Pons (tissue), 1 donor: ENCODE measurements around the gene HNRNPUL1.
"Not testable (repeated sequence)": the region's sequence is repeated elsewhere in the genome, so short reads cannot be mapped to it uniquely, and the experiment has no call there.

Source experiments
- DNase-seq: peaks from one replicate; pipeline ENCODE4 v3.0.0-alpha.2; 2016; ENCODE audit warnings: low spot score

HNRNPUL1 gene

DNA sequence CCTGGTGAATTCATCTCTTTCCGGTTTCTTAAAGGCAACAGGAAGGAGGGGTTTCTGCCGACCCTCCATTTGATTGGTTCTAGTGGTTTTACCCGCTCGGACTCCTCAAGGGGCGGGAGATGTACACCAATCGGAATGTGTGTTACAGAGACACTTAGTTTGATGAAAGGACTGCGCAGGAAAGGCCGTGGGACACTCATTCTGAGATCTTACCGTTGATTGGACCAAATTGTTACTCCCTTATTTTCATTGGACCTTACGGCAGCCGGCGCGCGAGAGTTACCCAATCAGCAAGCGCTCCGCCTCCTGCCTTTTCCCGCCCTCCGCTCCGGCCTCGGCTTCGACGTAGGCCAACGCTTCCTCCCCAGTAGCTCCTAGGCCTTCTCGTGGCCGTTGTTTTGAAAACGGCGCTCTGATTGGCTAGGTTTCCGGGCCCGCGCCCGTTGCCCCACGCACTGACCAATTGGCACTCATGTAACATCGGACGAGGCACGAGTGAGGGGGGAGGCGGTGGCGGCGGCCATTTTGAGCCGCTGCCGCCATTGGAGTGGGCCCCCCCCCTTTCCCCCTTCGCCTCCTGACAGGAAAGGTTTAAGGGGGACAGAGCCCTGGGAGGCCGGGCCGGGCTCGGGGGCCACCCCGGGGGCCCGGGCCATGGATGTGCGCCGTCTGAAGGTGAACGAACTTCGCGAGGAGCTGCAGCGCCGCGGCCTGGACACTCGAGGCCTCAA lies at the start of gene HNRNPUL1:
TSS of gene HNRNPUL1 (plus strand) at position 523 of the 731 bp plus-strand sequence. CDS start at position 655, 132 bp downstream.
- peak; percentile 100 for DNase-seq

DNA sequence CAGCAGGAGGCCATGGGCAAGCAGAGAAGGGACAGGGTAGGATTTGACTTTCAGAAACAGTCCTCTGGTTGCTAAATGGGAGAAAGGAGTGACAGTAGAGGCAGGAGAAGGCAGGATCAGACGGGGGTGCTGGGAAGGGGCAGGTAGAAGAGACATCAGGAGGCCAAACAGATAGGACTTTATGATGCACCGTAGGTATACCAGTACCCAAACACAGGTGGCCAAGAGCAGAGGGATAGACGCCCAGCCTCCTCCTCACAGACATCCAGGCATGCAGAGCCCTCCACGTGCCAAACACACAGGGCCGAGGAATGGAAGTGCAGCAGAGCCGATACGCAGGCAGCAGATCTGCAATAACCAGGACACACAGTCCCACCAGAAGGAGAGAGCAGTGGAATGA lies 46.4 kb upstream of the HNRNPUL1 start:
- no peak for DNase-seq

DNA sequence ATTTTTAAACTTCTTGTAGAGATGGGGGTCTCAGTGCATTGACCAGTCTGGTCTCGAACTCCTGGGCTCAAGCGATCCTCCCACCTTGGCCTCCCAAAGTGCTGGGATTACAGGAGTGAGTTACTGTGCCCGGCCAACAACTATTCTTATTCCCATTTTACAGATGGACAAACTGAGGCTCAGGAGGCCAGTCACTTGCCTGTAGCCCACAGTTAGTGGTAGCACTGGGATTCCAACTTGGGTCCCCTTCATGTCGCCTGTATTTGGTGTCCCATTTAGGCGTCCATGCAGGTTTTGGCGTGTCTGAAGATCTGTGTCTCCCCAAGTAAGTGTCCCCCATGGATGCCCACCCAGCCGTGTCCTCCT lies 45.9 kb upstream of the HNRNPUL1 start:
- no peak for DNase-seq

DNA sequence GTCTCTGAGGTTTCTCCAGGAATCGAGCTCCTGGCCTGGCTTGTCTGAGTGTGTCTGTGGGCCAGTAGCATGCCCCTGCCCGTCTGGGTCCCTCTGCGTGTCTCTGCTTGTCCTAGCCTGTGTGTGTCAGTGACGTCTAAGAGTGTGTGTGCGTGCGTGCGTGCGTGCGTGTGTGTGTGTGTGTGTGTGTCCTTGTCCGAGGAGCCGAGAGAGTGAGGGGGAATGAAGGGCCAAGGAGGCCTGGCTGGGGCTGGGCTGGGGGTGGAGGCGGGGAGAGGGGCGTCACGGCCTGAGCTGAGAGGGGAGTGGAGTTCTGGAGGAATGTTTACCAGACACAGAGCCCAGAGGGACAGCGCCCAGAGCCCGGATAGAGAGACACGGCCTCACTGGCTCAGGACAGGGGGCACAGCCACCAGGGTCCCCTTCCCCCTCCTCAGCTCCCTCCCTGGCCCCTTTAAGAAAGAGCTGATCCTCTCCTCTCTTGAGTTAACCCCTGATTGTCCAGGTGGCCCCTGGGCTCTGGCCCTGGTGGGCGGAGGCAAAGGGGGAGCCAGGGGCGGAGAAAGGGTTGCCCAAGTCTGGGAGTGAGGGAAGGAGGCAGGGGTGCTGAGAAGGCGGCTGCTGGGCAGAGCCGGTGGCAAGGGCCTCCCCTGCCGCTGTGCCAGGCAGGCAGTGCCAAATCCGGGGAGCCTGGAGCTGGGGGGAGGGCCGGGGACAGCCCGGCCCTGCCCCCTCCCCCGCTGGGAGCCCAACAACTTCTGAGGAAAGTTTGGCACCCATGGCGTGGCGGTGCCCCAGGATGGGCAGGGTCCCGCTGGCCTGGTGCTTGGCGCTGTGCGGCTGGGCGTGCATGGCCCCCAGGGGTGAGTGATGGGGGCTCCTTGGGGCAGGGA lies 45.3 kb upstream of the HNRNPUL1 start, which contains the start of gene AXL:
TSS of gene AXL (plus strand) at position 609 of the 893 bp plus-strand sequence. CDS start at position 779, 170 bp downstream.
- peak; percentile 61 for DNase-seq

DNA sequence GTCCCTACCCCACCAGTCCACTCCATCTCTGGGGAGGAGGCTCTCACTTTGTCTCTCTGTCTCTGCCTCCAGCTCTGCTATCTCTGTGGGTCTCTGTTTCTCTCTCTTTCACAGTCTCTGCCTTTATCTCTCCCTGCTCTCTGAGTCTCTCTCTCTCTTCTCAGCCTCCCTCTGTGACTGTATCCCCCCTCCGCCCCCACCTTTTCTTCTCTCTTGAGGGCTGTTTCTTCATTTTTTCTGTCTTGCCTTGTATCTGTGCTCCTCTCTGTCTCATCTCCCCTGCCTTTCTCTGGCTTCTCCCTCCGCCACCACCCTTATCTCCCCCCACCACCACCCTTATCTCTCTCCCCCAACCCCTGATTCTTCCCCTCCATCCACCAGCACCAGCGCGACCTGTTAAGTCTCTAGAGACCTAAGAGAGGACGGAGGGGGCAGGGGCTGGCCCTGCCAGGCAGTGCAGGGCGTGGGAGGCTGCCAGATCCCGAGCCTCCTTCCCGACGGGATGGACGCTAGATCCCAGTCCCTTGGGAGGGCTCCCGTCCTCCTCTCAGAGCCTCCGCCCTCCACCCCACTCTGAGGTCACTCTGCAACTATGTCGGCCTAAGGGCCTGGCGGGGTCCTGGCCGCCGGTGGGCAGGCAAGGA lies 44.1 kb upstream of the HNRNPUL1 start:
- no peak for DNase-seq

DNA sequence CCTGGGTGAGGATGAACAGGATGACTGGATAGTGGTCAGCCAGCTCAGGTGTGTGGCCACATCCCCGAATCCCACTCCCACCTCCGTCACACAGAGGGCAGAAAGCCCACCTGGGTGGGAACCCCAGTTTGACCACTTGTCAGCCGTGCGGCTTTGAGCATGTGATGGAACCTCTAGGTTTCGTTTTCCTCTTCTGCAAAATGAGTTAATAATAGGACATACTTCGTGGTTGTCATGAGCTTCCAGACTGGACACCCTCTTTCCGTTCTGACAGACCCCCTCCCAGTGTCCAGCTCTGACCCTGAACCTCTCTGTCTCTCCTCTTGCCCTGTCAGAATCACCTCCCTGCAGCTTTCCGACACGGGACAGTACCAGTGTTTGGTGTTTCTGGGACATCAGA lies 43.4 kb upstream of the HNRNPUL1 start:
- no peak for DNase-seq

DNA sequence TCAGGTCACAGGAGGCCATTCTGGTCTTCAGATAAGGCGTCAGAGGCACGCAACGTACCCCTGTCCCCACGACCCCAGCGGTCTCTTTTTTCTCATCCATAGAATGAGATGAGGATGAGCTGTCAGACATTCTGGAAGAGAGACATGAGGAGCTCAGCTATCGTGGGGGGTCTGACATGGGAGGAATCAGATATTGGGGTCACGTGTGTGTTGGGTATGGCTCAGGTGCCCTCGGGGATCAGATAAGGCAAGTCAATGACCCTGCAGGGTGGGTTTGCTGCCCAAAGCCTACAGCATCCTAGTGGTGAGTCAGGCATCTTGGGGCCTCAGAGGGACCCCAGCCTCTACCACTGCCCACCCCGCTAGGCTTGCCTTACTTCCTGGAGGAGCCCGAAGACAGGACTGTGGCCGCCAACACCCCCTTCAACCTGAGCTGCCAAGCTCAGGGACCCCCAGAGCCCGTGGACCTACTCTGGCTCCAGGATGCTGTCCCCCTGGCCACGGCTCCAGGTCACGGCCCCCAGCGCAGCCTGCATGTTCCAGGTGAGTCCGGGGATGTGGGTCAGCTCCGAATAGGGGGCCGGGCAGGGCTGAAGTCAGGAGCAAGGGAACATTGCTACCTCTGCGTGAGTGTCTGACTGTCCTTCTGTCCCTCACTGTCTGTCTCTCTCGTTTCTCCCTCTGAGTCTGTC lies 42.5 kb upstream of the HNRNPUL1 start:
- DNase-seq, result no peak

DNA sequence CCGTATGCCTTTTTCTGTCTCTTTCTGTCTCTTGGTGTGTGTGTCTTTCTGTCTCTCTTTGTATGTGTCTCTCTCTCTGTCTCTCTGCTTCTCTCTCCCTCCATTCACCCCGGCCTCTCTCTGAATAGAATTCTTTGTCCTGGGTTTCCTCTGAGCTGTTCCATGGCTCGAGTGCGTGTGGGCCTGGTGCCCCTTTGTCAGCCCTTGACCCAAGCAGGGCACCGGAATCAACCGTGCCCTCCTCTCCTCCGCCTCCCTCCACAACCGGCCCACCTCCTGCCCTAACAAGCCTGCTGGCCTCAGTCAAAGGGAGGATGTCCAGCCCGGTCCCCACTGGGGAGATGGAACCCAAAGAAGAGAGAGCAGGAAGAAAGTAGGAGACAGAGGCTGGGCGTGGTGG lies 41.9 kb upstream of the HNRNPUL1 start:
- peak; percentile 52 for DNase-seq

DNA sequence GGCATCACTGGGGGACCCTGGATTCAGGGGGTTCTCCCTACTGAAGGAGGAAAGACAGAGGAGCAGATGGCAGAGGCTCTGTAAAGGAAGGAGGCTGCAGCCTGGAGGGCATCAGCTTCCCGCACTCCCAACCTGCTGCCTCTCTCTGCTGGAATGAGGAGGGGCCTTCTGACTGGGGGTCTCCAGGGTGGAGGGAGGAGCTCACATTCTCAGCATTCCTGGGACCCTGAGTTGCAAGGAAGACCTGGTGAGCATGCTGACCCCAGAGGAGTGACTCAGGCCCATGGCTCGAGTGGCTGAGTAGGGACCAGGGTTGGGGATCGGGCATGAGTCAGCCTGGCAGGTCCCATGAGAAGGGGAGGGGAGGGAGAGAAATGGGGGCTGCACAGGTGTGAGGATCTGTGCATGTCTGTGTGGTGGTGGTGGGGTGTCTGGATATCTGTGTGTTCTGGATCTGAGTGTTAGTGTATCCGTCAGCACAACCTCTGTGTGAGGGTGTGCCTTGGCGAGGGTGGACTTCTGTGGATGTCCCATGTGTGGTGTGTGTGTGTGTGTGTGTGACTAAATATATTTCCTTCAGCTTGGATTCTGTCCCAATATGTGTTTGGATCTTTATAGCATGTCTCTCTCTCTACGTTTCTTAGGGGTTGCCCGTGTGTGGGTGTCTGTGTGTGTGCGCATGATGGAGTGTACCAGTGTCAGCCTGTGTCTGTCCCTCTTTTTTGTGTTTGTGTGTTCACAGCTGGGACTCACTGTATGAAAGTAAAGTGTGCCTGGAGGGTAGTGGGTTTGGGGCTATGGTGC lies 40.5 kb upstream of the HNRNPUL1 start:
- no peak for DNase-seq

DNA sequence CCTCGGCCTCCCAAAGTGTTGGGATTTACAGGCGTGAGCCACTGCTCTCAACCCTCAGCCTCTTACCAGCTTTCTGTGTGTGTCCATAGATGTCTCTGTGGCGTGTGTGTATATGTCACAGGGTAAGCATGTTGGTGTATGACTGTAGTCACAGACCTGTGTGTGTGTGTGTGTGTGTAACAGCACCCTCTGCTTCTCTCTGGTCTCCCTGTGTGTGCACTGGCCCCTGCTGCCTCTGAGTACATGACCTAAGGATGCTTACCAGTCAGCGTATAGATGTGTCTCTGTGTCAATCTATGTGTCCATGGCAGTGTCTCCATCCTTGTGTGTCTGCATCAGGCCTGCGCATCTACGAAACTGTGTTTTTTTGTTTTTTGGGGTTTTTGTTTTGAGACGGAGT lies 39.5 kb upstream of the HNRNPUL1 start:
- DNase-seq, result no peak

DNA sequence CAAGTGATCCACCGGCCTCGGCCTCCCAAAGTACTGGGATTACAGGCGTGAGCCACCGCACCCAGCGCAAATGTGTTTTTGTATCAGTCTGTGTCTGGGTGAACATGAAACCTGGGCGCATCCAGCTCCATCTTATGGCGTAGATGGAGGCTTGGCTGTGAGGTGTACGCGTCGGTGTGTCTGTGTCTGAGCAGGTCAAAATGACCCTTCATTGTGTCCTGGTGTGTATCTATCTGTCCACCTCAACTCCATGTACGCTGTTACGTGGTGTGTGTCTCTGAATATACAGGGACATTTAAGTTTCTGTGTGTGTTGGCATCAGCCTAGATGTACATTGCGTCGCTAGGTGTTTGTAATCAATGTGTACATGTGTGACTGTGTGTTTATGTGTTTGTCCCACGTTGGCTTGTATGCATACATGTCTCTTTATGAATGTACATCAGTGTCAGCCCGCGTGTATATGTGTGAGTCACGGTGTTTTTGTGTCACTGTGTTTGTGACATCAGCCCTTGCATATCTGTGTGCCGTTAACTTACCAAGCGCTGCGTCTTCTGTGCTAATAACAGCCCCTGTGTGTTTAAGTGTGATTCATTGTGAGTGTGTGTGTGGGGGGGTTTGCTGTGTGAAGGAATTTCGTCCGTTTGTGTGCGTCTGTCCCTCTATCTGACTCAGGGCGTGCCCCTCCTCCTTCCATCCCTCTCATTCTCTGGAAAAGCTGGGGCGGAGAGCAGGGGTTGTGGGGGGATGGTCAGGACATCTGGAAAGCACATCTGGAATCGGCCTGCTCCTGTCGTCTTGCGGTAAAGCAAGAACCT lies 38.7 kb upstream of the HNRNPUL1 start:
- no peak for DNase-seq

DNA sequence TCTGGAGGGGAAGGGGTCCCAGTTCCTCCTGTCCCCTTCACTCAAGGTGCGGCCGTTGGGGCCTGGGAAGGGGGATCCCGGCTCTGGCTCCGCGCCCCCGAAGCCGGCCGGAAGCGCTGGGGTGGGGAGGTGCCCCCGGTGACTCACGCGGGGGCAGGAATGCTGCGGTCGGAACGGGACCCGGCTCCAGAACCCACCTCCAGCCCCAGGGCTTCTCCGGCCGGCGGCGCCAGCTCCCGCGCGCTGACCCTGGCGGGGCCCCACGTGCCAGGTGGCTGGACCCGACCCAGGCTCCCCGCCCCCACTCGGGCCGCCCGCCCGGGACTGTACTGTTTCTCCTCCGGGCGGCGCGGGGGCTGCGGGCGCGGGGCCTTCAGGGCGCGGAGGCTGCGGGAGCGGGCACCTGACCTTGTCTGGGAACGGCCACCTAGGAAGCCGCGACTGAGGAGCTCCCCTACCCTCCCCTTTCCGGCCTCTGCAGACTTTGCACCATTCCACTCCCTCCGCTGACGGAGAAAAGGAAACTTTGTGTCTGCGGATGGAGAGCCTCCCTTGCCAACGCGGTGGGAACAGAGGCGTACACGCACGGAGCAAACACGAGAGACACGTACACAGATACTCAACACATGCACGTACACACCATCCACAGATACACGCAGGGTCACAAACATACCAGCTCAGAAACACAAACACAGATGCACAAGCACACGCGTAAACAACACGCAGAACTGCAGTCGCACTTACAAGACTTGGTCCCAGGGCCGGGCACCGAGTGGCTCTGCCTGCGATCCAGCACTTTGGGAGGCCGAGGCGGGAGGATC lies 37.9 kb upstream of the HNRNPUL1 start:
- DNase-seq, result no peak

DNA sequence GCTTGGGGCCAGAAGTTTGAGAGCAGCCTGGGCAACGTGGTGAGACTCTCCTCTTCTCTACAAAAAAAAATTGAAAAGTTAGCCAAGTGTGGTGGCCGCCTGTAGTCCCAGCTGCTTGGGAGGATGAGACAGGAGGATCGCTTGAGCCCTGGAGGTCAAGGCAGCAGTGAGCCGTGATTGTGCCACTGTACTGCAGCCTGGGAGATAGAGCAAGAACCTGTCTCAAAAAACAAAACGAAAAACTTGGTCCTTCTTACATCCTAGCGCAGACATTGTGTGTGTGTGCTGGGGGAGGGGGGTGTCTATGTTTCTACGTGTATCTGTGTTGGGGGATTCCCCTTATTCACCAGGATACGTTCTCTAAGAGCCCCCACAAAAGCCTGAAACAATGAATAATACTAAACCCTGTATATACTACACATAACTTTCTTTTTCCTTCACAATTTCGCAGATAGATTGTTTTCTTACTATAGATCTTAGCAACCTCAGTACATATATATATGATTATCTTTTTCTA lies 37.2 kb upstream of the HNRNPUL1 start:
- DNase-seq, result no peak

DNA sequence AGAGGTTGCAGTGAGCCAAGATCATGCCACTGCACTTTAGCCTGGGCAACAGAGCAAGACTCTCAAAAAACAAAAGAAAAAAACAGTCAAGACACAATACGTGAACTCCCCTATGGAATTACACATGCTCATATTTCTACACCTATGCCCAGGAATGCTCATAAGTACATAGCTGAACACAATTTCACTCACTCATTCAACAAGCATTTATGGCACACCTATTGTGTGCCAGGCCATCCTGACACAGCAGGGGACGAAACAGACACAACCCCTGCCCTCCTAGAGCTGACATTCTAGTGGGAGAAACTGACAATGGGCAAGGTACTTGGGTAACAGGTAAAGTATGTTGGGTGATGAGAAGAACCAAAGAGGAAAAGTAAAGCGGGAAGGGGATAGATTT lies 35.7 kb upstream of the HNRNPUL1 start:
- no peak for DNase-seq

DNA sequence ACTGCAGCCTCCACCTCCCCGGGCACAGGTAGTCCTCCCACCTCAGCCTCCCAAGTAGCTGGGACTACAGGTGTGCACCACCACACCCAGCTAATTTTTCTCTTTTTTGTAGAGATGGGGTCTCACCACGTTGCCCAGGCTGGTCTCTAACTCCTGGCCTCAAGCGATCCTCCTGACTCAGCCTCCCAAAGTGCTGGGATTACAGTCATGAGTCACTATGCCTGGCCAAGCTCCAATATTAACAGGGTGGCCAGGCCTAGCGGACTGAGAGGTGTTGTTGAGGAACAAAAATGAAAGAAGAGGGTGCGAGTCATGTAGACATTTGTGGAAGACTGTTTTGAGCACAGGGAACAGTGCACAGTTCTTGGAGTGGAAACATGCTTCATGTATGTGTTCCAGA lies 34.8 kb upstream of the HNRNPUL1 start:
- not testable (repeated sequence) for DNase-seq

DNA sequence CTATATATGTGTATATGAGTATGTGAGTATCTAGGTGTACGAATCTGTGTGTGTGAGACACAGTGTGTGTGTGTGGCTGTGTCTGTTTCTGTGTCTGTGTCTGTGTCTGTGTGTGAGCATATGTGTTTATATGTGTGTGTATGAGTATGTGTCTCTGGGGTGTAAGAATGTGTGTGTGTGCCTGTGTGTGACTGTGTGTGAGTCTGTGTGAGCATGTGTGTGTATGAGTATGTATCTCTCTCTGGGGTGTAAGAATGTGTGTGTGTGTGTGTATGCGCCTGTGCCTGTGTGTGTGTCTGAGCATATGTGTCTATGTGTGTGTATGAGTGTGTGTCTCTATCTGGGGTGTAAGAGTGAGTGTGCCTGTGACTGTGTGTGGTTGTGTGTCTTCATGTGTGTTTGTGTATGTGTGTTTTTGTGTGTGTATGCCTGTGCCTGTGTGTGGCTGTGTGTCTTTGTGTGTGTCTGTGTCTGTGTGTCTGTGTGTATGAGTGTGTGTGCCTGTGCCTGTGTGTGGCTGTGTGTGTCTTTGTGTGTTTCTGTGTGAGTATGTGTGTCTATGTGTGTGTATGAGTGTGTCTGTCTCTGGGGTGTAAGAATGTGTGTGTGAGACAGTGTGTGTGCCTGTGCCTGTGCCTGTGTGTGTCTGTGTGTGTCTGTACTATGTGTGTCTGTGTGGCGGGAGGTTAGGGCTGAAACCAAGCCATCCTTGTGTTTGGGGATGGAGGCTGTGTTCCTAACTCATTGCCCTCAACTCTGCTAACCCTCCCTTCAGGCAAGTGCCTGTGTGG lies 33.9 kb upstream of the HNRNPUL1 start:
- no peak for DNase-seq

DNA sequence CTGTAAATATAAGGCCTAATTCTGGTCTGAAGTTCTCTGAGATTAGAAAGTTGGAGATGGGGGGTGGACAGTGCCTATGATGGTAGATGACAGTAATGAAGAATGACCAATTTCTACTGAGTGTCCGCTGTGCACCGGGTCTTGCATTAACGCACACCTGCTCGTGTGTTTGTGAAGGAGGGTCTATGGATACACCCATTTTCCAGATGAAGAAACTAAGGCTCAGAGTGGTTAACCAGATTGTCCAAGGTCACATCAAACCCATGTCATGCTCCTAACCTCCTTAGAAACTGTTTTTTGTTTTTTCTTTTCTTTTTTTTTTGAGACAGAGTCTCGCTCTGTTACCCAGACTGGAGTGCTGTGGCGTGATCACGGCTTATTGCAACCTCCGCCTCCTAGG lies 31.5 kb upstream of the HNRNPUL1 start:
- DNase-seq, result no peak

DNA sequence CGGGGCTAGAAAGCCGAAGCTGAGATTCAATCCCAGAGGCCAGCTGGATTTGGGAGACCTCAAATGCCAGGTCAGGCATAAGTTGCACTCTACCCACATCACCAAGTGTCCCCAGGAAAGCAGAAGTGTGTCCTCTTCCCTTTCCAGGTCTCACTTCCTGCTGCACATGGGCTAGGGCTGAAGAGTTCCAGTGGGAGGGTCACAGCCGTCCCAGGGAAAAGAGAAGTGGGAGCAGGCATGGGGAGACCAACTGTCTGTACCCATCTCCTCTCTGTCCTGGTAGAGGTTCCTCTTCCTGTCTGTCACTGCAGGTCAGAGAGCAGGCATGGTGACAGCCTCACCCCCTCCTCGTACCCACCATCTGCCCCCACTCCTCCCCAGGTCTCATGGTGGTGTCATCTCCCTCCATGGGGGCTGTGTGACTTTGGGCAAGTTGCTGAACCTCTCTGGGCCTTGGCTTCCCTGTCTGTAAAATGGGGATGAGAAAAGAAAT lies 30.4 kb upstream of the HNRNPUL1 start:
- DNase-seq, result peak; percentile 71
